DND-41 (cell line): ENCODE measurements around the gene DOC2B.
"Not testable (repeated sequence)": the region's sequence is repeated elsewhere in the genome, so short reads cannot be mapped to it uniquely, and the experiment has no call there.

Source experiments
- ATAC-seq: fragments of 200-7000 bp; cut with Tn5 transposase; 3 replicates; pipeline ENCODE4 v1.9.1; 2021; ENCODE audit warnings: low read depth; ENCODE audit not compliant: insufficient read depth
- DNase-seq: peaks from one replicate; pipeline ENCODE4 v3.0.0-alpha.2; 2020
- H2AFZ ChIP-seq: 2 replicates; pipeline ENCODE4 v1.6.0; 2012; ENCODE audit warnings: low read depth, low read length
- H3K27ac ChIP-seq: 2 replicates; pipeline ENCODE4 v1.5.1; 2012; ENCODE audit warnings: low read length, inconsistent platforms
- H3K27me3 ChIP-seq: fragments of 200-600 bp; sonication (generic); 2 replicates; pipeline ENCODE4 v1.6.0; 2012; ENCODE audit warnings: low read length, mild to moderate bottlenecking, inconsistent platforms; ENCODE audit not compliant: insufficient read depth, poor library complexity
- H3K36me3 ChIP-seq: 2 replicates; pipeline ENCODE4 v1.5.1; 2012; ENCODE audit warnings: low read length, inconsistent platforms; ENCODE audit not compliant: insufficient read depth
- H3K4me1 ChIP-seq: 2 replicates; pipeline ENCODE4 v1.5.1; 2012; ENCODE audit warnings: mild to moderate bottlenecking, low read length; ENCODE audit not compliant: insufficient read depth
- H3K4me2 ChIP-seq: 2 replicates; pipeline ENCODE4 v1.6.0; 2012; ENCODE audit warnings: mild to moderate bottlenecking, moderate library complexity, low read length, inconsistent platforms; ENCODE audit not compliant: insufficient read depth
- H3K4me3 ChIP-seq, 2 experiments: fragments of 200-600 bp in 1 of 2; shearing (Covaris generic) in 1 of 2; 2 replicates each; pipeline ENCODE4 v1.5.1; 2012 to 2016; ENCODE audit warnings: inconsistent platforms in 2 of 2, low read length in 2 of 2, mild to moderate bottlenecking in 2 of 2, low read depth in 1 of 2, moderate library complexity in 1 of 2
- H3K79me2 ChIP-seq: 2 replicates; pipeline ENCODE4 v1.6.0; 2012; ENCODE audit warnings: low read length, inconsistent platforms; ENCODE audit not compliant: insufficient read depth
- H3K9ac ChIP-seq: 2 replicates; pipeline ENCODE4 v1.6.0; 2012; ENCODE audit warnings: low read depth, mild to moderate bottlenecking, inconsistent platforms, low read length, moderate library complexity
- H3K9me3 ChIP-seq: 2 replicates; pipeline ENCODE4 v1.5.1; 2012; ENCODE audit warnings: low read length, moderate library complexity, mild to moderate bottlenecking, inconsistent platforms; ENCODE audit not compliant: insufficient read depth, severe bottlenecking
- H4K20me1 ChIP-seq: 2 replicates; pipeline ENCODE4 v1.6.0; 2012; ENCODE audit warnings: low read length; ENCODE audit not compliant: insufficient read depth
- CTCF ChIP-seq: IDR thresholded peaks from 2 replicates; pipeline ENCODE4 v1.5.1; 2012; ENCODE audit warnings: borderline replicate concordance, low read length, moderate library complexity, mild to moderate bottlenecking; ENCODE audit not compliant: poor library complexity, severe bottlenecking; ENCODE audit errors: extremely low read depth
- EZH2 ChIP-seq: IDR thresholded peaks from 3 replicates; pipeline ENCODE4 v1.6.1; 2012; ENCODE audit warnings: borderline replicate concordance, low read depth, mild to moderate bottlenecking, moderate library complexity, low read length, inconsistent platforms; ENCODE audit not compliant: severe bottlenecking

The DOC2B gene

GRCh38 chr17:210402-210801 is 29.0 kb upstream of the DOC2B start:
- no peak for ATAC-seq
- peaks cover 2% of the 10 kb centered on the region for H3K27me3 ChIP-seq

GRCh38 chr17:208429-208828 is 27.0 kb upstream of the DOC2B start:
- H3K27me3 ChIP-seq: peaks cover 2% of the 10 kb centered on the region
- no peaks in the 10 kb centered on the region; the same call in 1 of the 2 replicates for H4K20me1 ChIP-seq
- no peak overlapping the region for H3K27ac ChIP-seq
- no peak for ATAC-seq
- no peak overlapping the region for H3K4me3 ChIP-seq
- no peaks in the 10 kb centered on the region for H3K4me1 ChIP-seq
- no peaks in the 10 kb centered on the region for H3K9me3 ChIP-seq
- no peak overlapping the region for H2AFZ ChIP-seq
- H3K4me2 ChIP-seq: no peak overlapping the region
- DNase-seq: no peak
- no peaks in the 10 kb centered on the region for H3K79me2 ChIP-seq
- no peak overlapping the region for H3K9ac ChIP-seq
- H3K36me3 ChIP-seq: no peaks in the 10 kb centered on the region
- TF ChIP-seq EZH2 (no peak), CTCF (no peak)

More at GRCh38 chr17:210402-210801, 29.0 kb upstream of the DOC2B start:
- H3K9ac ChIP-seq: no peak overlapping the region
- no peak for DNase-seq
- no peak overlapping the region for H3K4me2 ChIP-seq
- TF ChIP-seq EZH2: no peak
- TF ChIP-seq CTCF: no peak
- no peak overlapping the region for H3K4me3 ChIP-seq
- H3K79me2 ChIP-seq: no peaks in the 10 kb centered on the region
- H3K9me3 ChIP-seq: no peaks in the 10 kb centered on the region
- no peaks in the 10 kb centered on the region for H3K36me3 ChIP-seq
- H3K4me1 ChIP-seq: no peaks in the 10 kb centered on the region
- H3K27ac ChIP-seq: no peak overlapping the region
- H4K20me1 ChIP-seq: no peaks in the 10 kb centered on the region; the same call in 1 of the 2 replicates
- no peak overlapping the region for H2AFZ ChIP-seq

GRCh38 chr17:207775-208174 is 26.3 kb upstream of the DOC2B start:
- ATAC-seq (no peak), DNase-seq (no peak)
- TF ChIP-seq EZH2 (no peak), CTCF (no peak)
- Histone ChIP-seq H3K27me3 (peaks cover 2% of the 10 kb centered on the region), H3K9me3 (no peaks in the 10 kb centered on the region), H3K79me2 (no peaks in the 10 kb centered on the region), H3K36me3 (no peaks in the 10 kb centered on the region), H2AFZ (no peak overlapping the region), H3K9ac (no peak overlapping the region), H4K20me1 (no peaks in the 10 kb centered on the region; the same call in 1 of the 2 replicates), H3K4me1 (no peaks in the 10 kb centered on the region), H3K4me3 (no peak overlapping the region), H3K27ac (no peak overlapping the region), H3K4me2 (no peak overlapping the region)

- ATAC-seq (no peak), DNase-seq (no peak)
- Histone ChIP-seq H2AFZ (no peak overlapping the region), H3K9me3 (no peaks in the 10 kb centered on the region), H3K4me3 (no peak overlapping the region), H3K36me3 (no peaks in the 10 kb centered on the region), H3K27me3 (peaks cover 2% of the 10 kb centered on the region), H3K27ac (no peak overlapping the region), H3K9ac (no peak overlapping the region), H3K79me2 (no peaks in the 10 kb centered on the region), H3K4me1 (no peaks in the 10 kb centered on the region), H4K20me1 (no peaks in the 10 kb centered on the region; the same call in 1 of the 2 replicates), H3K4me2 (no peak overlapping the region)
- no peak for TF ChIP-seq EZH2
- no peak for TF ChIP-seq CTCF
Observed at GRCh38 chr17:206941-207560, 25.6 kb upstream of the DOC2B start.

GRCh38 chr17:206484-206883 is 25.0 kb upstream of the DOC2B start:
- ATAC-seq, H3K9me3 ChIP-seq, H3K4me1 ChIP-seq, H3K27me3 ChIP-seq, H3K4me3 ChIP-seq, H4K20me1 ChIP-seq, H2AFZ ChIP-seq, DNase-seq, H3K79me2 ChIP-seq, H3K4me2 ChIP-seq, H3K27ac ChIP-seq, H3K9ac ChIP-seq, H3K36me3 ChIP-seq: not testable (repeated sequence)
